ENCODE data around the gene CLMP.

GRCh38 chr11:123137431-123138224 lies 57.4 kb downstream of the CLMP start:
- no peak for TF ChIP-seq CTCF (IDR thresholded peaks at IDR 0.05; ENCODE audit: poor library complexity, severe bottlenecking)
- no peak for TF ChIP-seq EP300 (conservative IDR thresholded peaks at IDR 0.05; ENCODE audit: poor library complexity, severe bottlenecking)
- no peak for TF ChIP-seq REST (IDR thresholded peaks at IDR 0.05; ENCODE audit: borderline replicate concordance)
- no peak for TF ChIP-seq TAF1 (IDR thresholded peaks at IDR 0.05; ENCODE audit: low read depth)
- TF ChIP-seq POLR2AphosphoS5 (IDR thresholded peaks at IDR 0.05): no peak
- TF ChIP-seq EZH2 (IDR thresholded peaks at IDR 0.05; ENCODE audit: borderline replicate concordance, insufficient read depth, low read length, poor library complexity, severe bottlenecking): no peak
- TF ChIP-seq RAD21 (conservative IDR thresholded peaks at IDR 0.05): no peak
